ENCODE measurements around the gene AGBL3. TPM values are rescaled to one million over a fixed set of nuclear protein-coding genes. Genes with fewer than 3 reads are reported as not detected.

Gene AGBL3
- total RNA-seq, 4 donors from 2014 or later: 0.69 to 2.8 (median 0.92) TPM

DNA sequence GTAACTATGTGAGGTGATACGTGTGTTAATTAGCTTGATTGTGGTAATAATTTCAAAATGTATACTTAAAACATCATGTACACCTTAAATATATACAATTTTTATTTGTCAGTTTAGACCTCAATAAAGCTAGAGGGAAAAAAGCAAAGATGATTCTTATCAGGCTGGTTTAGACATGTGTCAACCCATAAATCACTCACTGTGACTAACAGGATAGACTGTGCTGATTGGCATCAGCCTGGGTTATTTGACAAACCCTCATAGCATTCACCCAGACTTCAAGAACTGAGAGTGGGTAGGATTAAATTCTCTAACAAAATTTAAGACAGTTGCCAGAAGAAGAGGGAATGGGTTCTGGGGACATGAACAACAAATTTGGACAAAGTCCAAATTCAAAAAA is 87.8 kb downstream of the AGBL3 start:
- 76 to 84% methylated on average over 1 of the region's 1 CpG for WGBS, 2 donors
- intact Hi-C loops (cut with DNase I; ENCODE audit: low total_unique reads): no loop called here

DNA sequence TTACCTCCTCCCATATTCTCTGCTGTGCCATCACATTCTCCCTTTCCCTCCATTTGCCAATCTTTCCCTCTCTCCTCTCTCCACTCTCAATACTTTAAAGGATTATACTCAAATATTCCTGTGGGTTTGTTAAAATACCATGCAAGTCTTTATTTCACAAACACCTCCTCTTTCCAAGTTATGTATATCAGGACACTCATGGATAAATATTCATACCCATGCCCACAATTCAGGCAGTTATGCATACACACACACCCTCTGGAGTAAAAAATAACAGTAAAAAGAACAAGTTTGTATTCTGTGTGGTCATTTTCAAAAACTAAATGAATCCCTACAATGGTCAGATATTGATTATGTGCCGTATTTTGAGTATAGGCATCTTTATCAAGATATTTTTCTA is 88.2 kb downstream of the AGBL3 start:
- no peak overlapping the region for H3K4me3 ChIP-seq (ENCODE audit: low read depth, poor library complexity, severe bottlenecking)
- no peak for TF ChIP-seq POLR2A (IDR thresholded peaks at IDR 0.05)
- 43 to 98% methylated on average over 1 of the region's 1 CpG for WGBS, 2 donors
- DNase-seq (ENCODE audit: low spot score in 2 of 2): no peak
- intact Hi-C loops (cut with DNase I; ENCODE audit: low total_unique reads): no loop called here

More for the DNA sequence above, 87.8 kb downstream of the AGBL3 start:
- H3K4me3 ChIP-seq (ENCODE audit: low read depth, poor library complexity, severe bottlenecking): no peak overlapping the region
- no peak for DNase-seq (ENCODE audit: low spot score in 2 of 2)
- no peak for TF ChIP-seq POLR2A (IDR thresholded peaks at IDR 0.05)
- TF ChIP-seq, protein P1, sequence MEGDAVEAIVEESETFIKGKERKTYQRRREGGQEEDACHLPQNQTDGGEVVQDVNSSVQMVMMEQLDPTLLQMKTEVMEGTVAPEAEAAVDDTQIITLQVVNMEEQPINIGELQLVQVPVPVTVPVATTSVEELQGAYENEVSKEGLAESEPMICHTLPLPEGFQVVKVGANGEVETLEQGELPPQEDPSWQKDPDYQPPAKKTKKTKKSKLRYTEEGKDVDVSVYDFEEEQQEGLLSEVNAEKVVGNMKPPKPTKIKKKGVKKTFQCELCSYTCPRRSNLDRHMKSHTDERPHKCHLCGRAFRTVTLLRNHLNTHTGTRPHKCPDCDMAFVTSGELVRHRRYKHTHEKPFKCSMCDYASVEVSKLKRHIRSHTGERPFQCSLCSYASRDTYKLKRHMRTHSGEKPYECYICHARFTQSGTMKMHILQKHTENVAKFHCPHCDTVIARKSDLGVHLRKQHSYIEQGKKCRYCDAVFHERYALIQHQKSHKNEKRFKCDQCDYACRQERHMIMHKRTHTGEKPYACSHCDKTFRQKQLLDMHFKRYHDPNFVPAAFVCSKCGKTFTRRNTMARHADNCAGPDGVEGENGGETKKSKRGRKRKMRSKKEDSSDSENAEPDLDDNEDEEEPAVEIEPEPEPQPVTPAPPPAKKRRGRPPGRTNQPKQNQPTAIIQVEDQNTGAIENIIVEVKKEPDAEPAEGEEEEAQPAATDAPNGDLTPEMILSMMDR (IDR thresholded peaks at IDR 0.05): no peak

DNA sequence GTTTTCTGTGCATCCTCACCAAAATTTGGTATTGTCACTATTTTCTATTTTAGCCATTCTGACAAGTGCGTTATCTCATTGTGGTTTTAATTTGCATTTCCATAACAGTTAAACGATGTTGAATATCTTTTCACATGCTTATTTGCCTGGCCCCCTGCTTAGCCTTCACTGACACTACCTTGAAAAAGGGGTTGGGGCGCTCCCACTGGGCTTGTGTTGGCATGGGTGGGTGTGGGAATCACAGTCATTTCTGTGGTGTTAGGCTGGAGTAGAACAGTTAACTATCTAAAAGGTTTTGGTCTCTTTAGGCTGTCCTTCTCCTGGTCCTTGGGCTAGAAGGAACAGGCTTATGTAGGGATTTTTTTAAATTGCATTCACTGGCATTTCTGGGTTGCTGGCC is 89.4 kb downstream of the AGBL3 start:
- no peak for DNase-seq (ENCODE audit: low spot score in 2 of 2)
- TF ChIP-seq POLR2A (IDR thresholded peaks at IDR 0.05): no peak
- TF ChIP-seq, protein P1 (IDR thresholded peaks at IDR 0.05): no peak
- H3K4me3 ChIP-seq (ENCODE audit: low read depth, poor library complexity, severe bottlenecking): no peak overlapping the region
- intact Hi-C loops (cut with DNase I; ENCODE audit: low total_unique reads): no loop called here
- WGBS, 2 donors: 76 to 79% methylated on average over 3 of the region's 3 CpGs

DNA sequence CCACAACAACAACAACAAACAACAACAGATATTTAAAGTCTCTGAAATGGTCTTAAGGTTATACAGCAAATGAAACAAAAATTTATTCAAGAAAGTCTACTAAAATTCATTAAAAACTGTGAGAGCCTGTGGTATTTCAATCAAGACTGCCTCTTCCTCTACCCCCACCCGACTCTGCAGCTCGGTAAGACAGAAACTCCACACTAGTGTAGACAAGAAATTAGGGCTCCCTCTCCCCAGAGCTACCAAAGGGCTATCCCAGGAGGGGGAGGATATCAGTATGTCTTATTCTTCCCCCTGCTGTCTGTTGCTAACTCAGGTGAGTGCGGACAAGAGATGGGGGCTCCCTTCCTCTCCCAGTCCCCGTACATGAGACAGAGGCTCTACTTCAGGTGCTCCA is 90.6 kb downstream of the AGBL3 start:
- intact Hi-C loops (cut with DNase I; ENCODE audit: low total_unique reads): no loop called here
- DNase-seq (ENCODE audit: low spot score in 2 of 2): no peak
- 90 to 96% methylated on average over 4 of the region's 4 CpGs for WGBS, 2 donors
- H3K4me3 ChIP-seq (ENCODE audit: low read depth, poor library complexity, severe bottlenecking): no peak overlapping the region
- TF ChIP-seq, protein P1 (IDR thresholded peaks at IDR 0.05): no peak
- TF ChIP-seq POLR2A (IDR thresholded peaks at IDR 0.05): no peak

DNA sequence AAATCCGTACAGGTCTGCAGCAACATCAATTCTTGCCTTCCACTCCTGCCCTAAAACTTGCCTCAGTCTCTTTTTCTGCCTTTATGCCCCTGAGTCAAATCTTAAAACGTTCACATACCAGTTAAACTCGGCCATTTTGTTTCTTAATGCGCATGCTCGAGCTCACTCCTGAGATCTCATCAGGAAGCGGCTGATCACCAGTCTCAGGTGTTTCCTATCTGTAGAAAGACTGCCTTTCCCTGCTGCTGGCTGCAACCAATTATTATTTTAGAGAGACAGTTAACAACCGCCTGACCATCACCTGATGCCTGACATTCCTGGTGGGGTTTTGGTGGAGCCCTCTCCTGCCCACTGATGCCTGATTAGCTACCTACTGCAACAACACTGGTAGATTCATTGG is 91.3 kb downstream of the AGBL3 start:
- intact Hi-C loops (cut with DNase I; ENCODE audit: low total_unique reads): no loop called here
- TF ChIP-seq, protein P1 (IDR thresholded peaks at IDR 0.05): no peak
- TF ChIP-seq POLR2A (IDR thresholded peaks at IDR 0.05): no peak
- DNase-seq (ENCODE audit: low spot score in 2 of 2): no peak
- H3K4me3 ChIP-seq (ENCODE audit: low read depth, poor library complexity, severe bottlenecking): no peak overlapping the region
- WGBS, 2 donors: 64 to 69% methylated on average over 7 of the region's 7 CpGs

DNA sequence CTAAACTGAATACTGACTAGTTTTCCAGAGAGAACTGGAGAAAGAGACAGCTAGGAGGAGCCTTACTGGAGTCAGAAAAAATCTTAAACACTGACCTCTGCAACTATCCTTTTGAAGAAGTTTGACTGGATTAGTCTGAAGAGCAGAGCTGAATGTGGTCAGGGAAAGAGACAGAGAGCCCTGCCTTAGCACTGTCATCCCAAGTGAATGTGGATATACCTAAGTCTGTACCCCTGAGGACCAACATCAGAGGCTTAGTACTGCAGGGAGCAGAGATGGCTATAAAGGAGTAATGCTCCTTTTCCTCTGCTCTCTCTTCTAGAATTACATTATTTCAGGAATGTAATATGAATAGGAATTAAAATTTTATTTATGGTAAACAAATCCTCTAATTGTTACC is 91.7 kb downstream of the AGBL3 start:
- DNase-seq (ENCODE audit: low spot score in 2 of 2): no peak
- H3K4me3 ChIP-seq (ENCODE audit: low read depth, poor library complexity, severe bottlenecking): no peak overlapping the region
- intact Hi-C loops (cut with DNase I; ENCODE audit: low total_unique reads): no loop called here
- TF ChIP-seq, protein P1 (IDR thresholded peaks at IDR 0.05): no peak
- TF ChIP-seq POLR2A (IDR thresholded peaks at IDR 0.05): no peak
